ENCODE data around the gene TNF.

TNF gene

DNA sequence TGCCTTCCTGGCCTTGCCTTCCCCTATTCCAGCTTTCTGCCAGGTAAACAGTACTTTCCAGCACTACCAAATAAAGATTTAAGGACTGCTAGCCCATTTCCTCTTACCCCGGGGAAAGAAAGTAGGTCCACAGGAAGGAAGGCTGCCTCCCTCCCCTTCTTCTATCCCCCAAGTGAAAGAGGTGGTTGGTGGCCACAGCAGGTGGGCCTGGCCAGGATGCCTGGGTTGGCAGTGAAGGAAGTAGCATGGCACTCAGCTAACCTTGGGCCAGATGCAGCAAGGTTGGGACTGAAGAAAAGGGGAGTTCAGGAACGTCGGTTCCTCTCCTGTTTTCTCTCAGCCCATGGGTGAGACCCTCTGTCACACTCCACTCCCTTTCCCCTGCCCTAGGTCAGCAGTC, 19.1 kb upstream of the TNF start:
- TF ChIP-seq SIN3A (IDR thresholded peaks at IDR 0.05; ENCODE audit: borderline replicate concordance, insufficient read depth, low read length) (no peak), TAF1 (IDR thresholded peaks at IDR 0.05; ENCODE audit: borderline replicate concordance, insufficient read depth, low read length) (no peak), POLR2AphosphoS5 (IDR thresholded peaks at IDR 0.05; ENCODE audit: low read depth, low read length) (no peak), FOXP2 (optimal IDR thresholded peaks at IDR 0.05; ENCODE audit: borderline replicate concordance, extremely low read depth, extremely low read length, insufficient read depth) (no peak)
- TF ChIP-seq, protein P1, sequence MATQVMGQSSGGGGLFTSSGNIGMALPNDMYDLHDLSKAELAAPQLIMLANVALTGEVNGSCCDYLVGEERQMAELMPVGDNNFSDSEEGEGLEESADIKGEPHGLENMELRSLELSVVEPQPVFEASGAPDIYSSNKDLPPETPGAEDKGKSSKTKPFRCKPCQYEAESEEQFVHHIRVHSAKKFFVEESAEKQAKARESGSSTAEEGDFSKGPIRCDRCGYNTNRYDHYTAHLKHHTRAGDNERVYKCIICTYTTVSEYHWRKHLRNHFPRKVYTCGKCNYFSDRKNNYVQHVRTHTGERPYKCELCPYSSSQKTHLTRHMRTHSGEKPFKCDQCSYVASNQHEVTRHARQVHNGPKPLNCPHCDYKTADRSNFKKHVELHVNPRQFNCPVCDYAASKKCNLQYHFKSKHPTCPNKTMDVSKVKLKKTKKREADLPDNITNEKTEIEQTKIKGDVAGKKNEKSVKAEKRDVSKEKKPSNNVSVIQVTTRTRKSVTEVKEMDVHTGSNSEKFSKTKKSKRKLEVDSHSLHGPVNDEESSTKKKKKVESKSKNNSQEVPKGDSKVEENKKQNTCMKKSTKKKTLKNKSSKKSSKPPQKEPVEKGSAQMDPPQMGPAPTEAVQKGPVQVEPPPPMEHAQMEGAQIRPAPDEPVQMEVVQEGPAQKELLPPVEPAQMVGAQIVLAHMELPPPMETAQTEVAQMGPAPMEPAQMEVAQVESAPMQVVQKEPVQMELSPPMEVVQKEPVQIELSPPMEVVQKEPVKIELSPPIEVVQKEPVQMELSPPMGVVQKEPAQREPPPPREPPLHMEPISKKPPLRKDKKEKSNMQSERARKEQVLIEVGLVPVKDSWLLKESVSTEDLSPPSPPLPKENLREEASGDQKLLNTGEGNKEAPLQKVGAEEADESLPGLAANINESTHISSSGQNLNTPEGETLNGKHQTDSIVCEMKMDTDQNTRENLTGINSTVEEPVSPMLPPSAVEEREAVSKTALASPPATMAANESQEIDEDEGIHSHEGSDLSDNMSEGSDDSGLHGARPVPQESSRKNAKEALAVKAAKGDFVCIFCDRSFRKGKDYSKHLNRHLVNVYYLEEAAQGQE (IDR thresholded peaks at IDR 0.05; ENCODE audit: insufficient read depth in 1 of 2, low read depth in 2 of 2, low read length in 2 of 2): no peak

DNA sequence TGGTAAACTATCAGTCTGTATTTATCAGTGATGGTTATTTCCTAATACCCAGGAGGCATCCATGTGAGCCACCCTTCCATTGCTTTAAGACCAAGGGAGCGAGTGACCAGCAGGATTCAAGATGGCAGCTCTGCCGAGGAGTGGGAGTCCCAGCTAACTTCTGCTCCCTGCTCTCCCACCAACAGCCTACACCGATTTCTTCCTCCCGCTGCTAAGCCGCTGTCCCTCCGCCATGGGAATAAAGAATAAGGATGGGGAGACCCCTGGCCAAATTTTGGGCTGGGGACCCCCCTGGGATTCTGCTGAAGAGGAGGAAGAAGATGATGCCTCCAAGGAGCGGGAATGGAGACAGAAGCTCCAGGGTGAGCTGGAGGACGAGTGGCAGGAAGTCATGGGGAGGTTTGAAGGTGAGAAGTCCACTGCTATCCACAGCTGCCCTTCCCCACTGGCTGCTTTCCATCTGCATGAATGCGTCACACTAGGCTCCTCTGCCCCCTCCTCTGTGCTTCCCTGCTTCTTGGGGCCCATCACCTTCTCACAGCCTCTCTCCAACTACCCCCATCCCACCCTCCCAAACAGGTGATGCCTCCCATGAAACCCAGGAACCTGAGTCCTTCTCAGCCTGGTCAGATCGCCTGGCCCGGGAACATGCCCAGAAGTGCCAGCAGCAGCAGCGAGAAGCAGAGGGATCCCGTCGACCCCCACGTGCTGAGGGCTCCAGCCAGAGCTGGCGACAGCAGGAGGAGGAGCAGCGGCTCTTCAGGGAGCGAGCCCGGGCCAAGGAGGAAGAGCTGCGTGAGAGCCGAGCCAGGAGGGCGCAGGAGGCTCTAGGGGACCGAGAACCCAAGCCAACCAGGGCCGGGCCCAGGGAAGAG, 17.7 kb upstream of the TNF start:
- TF ChIP-seq TAF1 (IDR thresholded peaks at IDR 0.05; ENCODE audit: borderline replicate concordance, insufficient read depth, low read length) (no peak), SIN3A (IDR thresholded peaks at IDR 0.05; ENCODE audit: borderline replicate concordance, insufficient read depth, low read length) (no peak), POLR2AphosphoS5 (IDR thresholded peaks at IDR 0.05; ENCODE audit: low read depth, low read length) (no peak), FOXP2 (optimal IDR thresholded peaks at IDR 0.05; ENCODE audit: borderline replicate concordance, extremely low read depth, extremely low read length, insufficient read depth) (no peak)
- TF ChIP-seq, protein P1 (IDR thresholded peaks at IDR 0.05; ENCODE audit: insufficient read depth in 1 of 2, low read depth in 2 of 2, low read length in 2 of 2): no peak

DNA sequence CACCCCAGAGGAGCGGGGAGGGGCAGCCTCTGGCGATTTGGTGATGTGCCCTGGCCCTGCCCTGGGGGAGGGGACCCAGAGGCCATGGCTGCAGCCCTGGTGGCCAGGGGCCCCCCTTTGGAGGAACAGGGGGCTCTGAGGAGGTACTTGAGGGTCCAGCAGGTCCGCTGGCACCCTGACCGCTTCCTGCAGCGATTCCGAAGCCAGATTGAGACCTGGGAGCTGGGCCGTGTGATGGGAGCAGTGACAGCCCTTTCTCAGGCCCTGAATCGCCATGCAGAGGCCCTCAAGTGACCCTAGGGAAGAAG, 17.1 kb upstream of the TNF start:
- TF ChIP-seq TAF1 (IDR thresholded peaks at IDR 0.05; ENCODE audit: borderline replicate concordance, insufficient read depth, low read length): no peak
- TF ChIP-seq FOXP2 (optimal IDR thresholded peaks at IDR 0.05; ENCODE audit: borderline replicate concordance, extremely low read depth, extremely low read length, insufficient read depth): no peak
- TF ChIP-seq, protein P1 (IDR thresholded peaks at IDR 0.05; ENCODE audit: insufficient read depth in 1 of 2, low read depth in 2 of 2, low read length in 2 of 2): no peak

DNA sequence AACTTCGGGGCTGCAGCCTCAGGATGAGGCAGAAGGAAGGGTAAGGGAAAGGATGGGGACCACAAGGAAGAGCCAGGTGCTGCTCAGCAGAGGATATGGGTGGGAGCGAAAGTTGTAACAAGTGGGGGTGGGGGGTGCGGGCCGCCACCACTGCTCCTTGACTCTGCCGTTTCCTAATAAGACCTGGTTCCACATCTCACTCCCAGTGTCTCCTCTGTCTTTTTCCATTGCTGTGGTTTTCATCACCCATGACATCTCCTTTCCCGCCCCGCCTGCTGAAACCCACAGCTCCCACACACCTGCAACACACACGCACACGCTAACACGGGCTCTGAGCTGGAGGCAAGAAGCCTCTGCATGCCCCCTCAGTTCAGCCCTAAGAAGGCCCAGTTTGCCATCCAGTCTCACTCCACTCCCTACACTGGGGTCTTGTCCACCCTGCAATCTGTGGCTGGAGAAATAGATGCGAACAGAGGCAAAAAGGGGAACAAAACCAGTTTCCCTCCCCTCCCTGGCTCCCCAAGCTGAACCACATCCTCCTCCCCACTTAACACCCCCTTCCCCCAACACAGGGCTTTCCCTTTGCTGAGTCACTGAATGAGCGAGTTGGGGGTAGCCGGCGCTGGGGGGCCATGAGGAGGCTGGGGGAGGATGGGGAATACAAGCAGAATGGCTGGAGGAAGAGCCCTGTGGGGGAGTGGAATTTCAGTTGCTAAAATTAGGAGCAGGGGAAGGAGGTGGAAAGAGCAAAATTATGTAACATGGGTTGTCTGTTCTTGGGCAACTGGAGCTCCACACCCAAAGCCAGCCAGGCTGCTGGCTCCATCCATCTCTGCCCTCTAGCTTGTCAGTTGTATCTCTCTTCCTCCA, 16.5 kb upstream of the TNF start:
- TF ChIP-seq TAF1 (IDR thresholded peaks at IDR 0.05; ENCODE audit: borderline replicate concordance, insufficient read depth, low read length) (no peak), FOXP2 (optimal IDR thresholded peaks at IDR 0.05; ENCODE audit: borderline replicate concordance, extremely low read depth, extremely low read length, insufficient read depth) (no peak), POLR2AphosphoS5 (IDR thresholded peaks at IDR 0.05; ENCODE audit: low read depth, low read length) (no peak), SIN3A (IDR thresholded peaks at IDR 0.05; ENCODE audit: borderline replicate concordance, insufficient read depth, low read length) (no peak)
- TF ChIP-seq, protein P1 (IDR thresholded peaks at IDR 0.05; ENCODE audit: insufficient read depth in 1 of 2, low read depth in 2 of 2, low read length in 2 of 2): no peak
